HG02642 (cell line): Measurements from ENCODE around the gene SNRPA.

ENCODE experiments used
- ATAC-seq: cut with Tn5 transposase; IDR thresholded peaks from one replicate; pipeline ENCODE4 v1.9.1; 2021; ENCODE audit warnings: mild to moderate bottlenecking; ENCODE audit not compliant: unreplicated experiment, poor library complexity

Gene SNRPA

DNA sequence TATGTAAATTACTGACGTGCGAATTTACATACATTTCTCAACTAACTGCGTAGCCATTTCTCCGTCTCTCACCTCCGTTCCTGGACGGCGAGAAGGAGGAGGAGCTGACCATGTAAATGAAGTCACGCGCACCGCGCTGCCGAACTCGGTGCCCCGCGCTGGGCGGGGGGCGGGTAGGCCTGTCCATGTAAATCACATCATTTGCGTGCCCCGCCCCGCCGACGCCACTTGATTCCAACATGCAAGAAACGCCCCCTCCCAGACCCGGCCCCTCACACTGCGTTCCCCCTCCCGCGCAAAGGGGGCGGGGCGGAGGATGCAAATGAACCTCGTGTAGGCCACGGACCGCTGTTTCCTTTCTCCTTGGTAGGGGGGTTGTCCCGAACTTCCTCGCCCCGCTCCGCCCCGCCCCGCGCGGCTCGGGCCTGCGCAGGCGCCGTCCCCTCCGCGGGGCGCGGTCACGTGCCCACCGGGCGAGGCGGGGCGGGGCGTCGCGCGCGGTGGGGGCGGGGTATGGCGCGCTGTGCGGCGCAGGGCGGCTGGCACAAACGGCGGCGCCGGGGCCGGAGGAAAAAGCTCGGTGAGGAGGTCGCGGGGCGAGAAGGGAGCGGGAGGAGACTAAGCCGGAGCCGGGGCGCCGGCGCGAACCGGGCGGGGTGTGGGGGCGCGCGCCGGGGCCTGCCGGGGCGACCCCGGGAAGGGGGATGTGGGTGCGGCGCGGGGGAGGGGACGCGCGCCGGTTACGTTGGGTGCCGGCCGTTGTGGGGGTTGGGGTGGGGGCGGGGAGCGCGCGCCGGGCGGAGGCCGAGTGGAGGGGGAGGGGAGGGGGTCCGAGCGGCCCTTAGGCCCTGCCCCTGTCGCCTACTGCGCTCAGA is 47.9 kb downstream of the SNRPA start, which contains the start of gene EGLN2:
Gene EGLN2 (plus strand): TSS at position 509 of the 875 bp plus-strand sequence. CDS start 1,382 bp downstream, outside the sequence.
- ATAC-seq = peak; percentile 81

DNA sequence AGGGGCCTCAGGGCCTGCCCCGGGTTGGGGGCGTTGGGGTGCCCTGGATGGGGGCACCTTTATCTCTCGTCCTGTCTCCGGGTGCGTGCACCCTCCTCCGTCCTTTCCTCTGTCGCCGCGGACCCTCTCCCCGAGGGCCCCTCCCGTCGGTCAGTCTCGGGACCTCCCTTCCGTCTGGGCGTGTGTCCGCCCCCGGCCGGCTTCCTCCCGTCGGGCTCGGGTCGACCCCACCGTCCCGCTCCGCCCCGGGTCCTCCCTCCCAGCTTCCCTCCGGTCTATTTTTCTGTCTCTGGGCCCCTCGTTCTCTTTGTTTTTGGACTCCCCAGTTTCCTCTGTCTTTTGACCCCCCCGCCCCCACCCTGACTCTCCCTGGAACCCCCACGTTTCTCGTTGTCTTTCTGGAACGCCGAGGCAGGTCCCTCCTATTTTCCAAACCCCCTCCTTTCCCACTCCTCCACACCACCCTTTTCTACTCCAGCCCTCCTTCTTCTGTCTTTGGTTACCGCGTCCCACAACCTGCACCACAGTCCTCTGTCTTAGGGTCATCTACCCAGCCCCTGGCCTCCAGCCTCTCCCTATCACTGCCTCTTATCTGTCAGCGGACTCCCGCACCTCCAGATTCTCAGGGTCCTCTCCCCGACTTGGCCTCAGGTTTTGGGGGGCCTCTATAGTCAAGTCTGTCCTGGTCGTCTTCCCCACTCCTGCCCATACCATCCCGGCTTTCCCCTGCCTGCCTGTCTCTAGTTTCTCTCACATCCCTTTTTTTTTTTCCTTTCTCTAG is 48.7 kb downstream of the SNRPA start:
- no peak for ATAC-seq

DNA sequence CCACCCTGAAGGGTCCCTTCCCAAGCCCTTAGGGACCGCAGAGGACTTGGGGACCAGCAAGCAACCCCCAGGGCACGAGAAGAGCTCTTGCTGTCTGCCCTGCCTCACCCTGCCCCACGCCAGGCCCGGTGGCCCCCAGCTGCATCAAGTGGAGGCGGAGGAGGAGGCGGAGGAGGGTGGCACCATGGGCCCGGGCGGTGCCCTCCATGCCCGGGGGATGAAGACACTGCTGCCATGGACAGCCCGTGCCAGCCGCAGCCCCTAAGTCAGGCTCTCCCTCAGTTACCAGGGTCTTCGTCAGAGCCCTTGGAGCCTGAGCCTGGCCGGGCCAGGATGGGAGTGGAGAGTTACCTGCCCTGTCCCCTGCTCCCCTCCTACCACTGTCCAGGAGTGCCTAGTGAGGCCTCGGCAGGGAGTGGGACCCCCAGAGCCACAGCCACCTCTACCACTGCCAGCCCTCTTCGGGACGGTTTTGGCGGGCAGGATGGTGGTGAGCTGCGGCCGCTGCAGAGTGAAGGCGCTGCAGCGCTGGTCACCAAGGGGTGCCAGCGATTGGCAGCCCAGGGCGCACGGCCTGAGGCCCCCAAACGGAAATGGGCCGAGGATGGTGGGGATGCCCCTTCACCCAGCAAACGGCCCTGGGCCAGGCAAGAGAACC is 49.5 kb downstream of the SNRPA start:
- ATAC-seq = no peak

DNA sequence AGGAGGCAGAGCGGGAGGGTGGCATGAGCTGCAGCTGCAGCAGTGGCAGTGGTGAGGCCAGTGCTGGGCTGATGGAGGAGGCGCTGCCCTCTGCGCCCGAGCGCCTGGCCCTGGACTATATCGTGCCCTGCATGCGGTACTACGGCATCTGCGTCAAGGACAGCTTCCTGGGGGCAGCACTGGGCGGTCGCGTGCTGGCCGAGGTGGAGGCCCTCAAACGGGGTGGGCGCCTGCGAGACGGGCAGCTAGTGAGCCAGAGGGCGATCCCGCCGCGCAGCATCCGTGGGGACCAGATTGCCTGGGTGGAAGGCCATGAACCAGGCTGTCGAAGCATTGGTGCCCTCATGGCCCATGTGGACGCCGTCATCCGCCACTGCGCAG is 50.0 kb downstream of the SNRPA start:
- no peak for ATAC-seq

DNA sequence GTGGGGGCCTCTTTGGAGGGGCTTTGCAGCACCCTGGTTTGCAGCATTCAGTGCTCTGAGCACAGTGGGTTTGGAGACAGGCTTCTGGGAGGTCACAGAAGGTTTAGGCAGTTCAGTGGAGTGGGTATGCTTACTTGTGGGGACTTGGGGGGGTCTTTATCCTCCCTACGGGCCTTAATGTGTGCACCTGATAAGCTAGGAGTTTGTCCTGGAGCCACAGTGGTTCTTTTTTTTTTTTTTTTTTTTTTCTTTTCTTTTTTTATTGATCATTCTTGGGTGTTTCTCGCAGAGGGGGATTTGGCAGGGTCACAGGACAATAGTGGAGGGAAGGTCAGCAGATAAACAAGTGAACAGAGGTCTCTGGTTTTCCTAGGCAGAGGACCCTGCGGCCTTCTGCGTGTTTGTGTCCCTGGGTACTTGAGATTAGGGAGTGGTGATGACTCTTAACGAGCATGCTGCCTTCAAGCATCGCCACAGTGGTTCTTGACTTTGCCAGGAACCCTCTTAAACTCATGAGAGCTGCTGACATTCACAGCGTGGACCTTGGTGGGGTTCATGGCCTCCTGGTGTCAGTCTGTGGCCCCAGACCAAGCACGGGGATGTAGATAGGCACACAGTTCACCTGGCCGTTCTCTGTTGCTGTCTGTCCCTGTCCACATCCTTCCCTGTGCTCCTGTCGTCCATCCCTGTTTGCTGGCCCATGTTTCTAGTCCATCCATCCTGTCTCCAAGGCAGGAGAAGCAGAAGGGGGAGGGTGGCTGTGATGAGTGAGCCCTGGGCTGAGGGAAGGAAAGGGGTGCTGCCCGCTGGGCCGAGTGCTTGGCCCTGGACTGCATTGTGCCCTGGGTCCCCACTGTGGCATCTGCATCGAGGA is 50.7 kb downstream of the SNRPA start:
- ATAC-seq = no peak

DNA sequence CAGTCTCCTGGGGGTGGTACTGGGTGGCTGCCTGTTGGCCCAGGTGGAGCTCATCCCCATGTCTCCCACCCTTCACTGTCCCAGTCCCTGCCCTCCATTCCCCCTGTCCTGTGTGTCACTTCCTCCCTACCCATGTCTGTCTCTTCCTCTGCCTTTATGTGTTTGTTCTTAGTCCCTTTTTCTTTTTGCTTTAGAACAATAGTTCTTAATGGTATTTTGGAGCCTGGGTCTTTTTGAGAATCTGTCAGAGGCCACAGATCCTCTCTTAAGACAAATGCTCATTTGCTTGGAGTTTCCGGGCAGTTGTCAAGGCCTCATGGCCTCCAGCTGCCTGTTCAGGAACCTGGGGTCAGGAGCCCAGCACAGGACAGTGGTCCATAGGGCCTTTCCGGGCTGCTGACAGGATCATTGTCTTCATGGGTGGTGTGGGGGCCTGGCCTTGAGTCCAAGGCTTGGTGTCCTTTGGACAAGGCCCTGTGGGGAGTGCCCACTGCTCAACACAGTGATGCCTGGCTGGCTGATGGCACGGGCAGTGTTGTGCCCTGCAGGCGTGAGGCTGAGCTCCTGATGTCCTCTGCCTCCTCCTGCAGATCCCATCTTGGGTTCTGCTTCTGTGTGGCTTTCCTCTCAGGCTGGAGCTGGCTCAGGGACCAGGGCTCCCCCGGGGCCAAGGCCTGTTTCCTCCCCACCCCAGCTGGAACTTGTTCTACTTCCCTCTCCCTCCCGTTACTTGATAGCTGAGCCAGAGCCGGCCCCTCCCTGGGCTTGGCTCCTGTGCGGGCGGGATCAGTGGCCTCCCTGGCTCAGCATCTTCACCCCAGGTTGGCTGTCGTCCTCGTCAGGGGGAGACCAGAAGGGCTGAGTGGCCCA is 51.5 kb downstream of the SNRPA start:
- ATAC-seq = no peak

DNA sequence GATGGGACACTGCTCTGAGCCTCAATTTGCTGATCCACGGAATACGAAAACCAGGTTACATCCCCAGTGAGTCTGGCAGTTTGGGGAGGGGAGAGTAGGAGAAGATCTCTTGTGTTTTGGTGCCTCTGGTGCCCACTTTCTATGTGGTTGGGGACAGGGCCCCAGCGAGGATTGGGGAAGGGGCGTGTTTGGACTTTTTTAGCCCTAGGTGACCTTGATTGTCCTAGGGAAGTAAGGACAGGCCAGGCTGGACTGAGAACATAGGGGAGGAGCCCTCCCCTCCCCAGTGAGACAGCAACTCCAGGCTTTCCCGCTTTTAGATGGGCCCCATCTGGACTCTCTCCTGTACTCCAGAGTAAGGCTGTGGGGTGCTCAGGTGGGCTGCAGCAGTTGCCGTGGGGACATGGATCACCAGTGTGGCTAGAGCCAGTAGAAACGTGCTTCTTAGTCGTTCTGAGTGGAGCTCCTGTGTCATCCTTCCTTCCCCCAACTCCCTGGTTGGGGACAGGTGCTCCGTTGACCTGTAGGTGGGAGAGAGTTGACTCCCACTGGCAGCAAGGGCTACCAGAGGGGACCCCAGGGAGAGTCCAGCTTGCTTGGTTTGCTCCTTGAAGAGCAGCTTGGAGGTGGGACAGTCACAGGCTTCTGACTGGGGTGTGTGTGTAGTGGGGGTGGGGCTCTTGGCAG is 52.3 kb downstream of the SNRPA start:
- ATAC-seq = no peak

DNA sequence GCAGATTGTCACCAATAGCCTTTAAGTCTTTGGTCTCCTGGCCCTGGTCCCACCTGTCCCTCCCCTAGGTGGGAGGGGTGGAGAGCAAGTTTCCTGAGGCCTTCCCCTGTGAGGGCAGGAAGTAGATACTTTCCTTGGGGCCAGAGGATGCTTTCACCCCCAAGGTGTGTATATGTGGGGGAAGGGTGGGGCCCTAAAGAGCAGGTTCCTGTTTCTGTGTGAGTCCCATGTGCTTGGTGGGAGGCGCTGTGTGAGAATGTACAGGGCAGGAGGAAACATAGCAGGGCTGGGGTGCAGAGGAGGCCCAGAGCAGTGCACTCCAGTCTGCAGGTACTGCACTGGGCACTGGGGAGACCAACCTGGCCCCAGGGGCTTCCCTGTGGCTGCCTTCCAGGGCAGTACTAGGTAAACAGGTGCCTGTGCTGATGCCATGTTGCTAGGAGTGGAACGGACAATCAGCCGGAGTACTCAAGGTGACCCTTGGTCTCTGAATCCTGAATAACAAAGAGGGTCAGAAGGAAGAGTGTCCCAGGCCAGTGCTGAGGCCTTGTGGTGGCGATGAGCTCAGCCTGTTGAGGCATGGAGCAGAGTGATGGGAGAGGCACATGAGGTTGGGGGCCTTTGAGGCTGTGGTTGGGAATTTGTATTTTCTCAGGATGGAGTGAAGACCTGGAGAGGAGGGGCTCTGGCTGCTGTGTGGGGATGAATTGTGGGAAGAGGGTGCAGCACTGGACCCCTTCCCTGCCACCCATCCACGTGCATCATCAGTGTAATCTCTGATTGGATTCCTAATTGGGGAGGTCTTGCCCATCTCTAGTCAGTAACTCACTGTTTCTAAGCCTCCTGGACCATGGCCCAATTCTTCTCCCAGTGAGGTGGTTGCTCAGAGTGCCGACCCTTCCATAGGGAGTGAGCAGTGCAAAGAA is 53.1 kb downstream of the SNRPA start:
- no peak for ATAC-seq

DNA sequence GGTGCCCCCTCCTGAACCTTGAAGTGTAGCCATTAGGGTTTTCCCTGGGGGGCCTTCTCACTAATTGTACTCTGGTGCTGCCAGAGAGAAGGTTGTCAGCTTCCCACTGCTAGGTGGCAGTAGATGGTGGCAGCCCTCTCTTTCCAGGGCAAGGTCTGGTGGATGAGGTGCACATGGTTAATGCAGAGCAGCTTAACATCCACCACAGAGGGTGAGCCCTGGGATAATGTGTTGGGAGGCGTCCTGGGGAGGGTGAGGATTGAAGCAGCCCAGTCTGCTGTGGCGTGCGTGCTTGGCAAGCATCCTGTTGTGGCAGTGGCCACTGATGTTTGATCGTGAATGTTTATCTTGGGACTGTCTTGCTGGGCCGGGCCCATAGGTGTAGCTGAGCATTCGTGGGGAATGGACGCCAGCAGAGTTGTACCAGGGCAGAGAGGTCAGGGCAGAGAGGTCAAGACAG is 53.8 kb downstream of the SNRPA start:
- ATAC-seq = no peak

DNA sequence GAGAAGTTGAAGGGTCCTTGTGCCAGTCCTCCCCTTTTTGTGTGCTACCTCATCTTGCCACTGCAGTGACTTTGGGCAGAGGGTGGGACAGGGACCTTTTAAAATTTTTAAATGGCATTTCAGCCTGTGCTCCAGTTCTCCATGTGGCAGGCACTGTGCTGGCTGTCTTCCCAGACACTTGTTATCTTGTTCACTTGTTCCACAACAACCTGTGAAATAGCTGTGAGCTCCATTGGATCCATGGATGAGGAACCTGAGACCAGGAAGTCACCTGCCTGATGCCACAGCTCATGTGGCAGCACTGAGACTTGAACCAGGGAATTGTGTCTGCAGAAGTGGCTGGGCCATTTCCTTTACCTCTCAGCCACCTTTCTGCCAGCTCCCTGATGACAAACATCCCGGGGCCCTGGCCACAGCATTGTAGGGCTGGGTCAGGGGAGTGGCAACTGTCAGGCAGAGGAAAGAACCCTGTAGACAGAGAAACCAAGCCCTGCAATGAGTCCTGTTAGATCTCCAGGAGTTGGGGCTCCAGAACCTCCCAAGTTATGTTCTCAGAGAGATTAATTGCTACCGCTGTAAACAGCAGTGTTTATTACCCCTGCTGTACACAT is 54.4 kb downstream of the SNRPA start:
- ATAC-seq = no peak

DNA sequence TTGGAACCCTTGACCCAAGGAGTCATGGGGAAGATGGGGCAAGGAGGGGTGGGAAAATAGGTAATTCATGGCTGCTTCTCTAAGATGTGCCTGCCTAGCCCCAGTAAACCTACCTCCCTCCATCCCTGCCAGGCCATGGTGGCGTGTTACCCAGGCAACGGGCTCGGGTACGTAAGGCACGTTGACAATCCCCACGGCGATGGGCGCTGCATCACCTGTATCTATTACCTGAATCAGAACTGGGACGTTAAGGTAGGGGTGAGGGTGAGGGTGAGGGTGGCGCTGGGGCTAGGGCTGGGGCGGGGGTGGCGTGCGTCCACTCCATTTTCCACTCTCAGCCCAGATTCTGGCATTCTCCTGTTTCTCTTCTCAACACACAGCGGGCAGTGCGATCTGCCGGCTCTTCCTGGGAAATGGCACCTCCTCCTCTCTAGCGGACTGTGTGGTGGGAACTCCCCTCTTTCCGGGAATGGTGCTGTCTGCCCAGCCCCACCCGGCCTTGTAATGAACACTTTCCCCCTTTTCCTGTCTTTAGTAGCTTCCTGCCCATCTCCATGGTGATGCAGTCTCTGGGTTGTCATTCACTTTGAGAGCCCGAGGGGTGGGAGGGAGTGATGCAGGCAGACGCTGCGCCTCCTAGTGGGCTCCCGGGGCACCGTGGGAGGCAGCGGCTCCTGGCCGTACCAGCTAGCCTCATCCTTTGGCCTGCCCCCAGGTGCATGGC is 55.6 kb downstream of the SNRPA start:
- no peak for ATAC-seq

DNA sequence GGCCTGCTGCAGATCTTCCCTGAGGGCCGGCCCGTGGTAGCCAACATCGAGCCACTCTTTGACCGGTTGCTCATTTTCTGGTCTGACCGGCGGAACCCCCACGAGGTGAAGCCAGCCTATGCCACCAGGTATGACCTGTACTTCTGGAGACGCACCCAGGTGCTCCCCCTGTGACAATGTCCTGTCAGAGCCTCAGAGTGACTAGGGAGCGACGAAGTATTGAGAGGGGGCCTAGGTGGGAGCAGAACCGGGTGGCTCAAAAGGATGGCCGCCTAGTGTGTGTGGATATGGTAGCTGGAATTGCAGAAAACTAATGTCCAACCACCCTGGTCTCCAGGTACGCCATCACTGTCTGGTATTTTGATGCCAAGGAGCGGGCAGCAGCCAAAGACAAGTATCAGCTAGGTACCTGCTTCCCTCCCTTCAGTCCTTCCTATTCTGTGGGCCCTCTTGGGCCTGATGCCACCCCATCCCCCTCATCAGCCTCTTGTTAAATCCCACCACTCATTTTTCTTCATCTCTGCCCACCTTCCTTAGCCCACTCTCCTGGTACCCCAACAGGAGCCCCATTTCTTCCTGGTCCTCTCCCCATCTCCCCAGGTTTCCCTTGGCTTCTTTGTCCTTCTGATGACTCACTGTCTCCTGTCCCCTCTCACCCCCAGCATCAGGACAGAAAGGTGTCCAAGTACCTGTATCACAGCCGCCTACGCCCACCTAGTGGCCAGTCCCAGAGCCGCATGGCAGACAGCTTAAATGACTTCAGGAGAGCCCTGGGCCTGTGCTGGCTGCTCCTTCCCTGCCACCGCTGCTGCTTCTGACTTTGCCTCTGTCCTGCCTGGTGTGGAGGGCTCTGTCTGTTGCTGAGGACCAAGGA is 56.4 kb downstream of the SNRPA start:
- ATAC-seq = no peak

DNA sequence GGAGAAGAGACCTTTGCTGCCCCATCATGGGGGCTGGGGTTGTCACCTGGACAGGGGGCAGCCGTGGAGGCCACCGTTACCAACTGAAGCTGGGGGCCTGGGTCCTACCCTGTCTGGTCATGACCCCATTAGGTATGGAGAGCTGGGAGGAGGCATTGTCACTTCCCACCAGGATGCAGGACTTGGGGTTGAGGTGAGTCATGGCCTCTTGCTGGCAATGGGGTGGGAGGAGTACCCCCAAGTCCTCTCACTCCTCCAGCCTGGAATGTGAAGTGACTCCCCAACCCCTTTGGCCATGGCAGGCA is 57.0 kb downstream of the SNRPA start:
- no peak for ATAC-seq

DNA sequence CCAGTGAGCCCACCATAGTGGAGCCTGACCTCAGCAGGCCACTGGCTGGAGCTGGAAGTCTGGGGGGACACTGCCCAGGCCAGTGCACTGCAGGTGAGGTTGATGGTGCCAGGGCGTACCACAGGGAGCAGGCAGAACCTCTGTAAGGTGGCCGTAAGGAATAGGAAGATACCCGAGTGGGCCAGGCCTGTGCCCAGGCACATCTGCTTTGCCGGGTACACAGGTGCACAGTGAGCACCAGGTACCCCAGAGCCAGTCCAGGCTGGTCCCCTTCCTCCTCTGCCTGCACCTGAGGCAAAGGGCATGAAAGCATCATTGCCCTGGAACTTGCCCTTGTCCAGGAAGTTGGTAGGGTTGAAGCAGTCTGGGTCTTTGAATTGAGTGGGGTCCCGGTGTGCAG is 57.5 kb downstream of the SNRPA start:
- ATAC-seq = no peak

DNA sequence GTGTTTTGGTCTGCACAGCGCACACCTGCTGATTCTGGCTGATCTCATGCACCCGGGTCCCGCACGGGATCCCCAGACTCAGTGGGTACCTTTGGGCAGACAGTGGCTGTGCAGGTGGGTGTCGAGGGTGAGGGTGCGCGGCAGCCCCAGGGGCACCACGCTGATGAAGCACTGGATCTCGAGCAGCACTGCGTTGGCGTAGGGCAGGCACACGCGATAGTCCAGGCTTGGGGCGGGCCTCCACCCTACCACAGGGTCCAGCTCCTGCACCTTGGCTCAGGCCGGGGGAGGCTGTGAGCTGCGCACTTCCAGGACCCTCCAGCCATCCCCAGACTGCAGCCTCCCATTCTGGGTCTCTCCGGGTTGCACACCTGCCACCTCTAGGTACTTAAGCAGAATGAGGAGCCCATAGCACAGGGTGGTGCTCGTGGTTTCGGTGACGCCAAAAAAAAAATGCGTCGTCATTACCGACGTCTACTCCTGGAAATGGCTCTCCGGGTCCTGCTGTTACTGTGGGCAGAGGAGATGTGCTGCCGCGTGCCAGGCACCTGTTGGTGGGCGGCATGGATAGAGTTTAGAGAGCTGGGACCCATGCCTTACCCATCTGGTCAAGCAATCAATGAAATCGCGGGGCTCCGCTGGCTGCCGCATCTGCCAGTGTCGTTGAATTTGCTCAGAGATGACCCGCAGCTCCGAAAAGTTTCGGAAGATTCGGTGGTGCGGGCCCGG is 58.5 kb downstream of the SNRPA start:
- ATAC-seq = no peak
